K562 (cell line): Measurements from ENCODE around the gene ACLY. TPM values are rescaled to one million over a fixed set of nuclear protein-coding genes. Genes with fewer than 3 reads are reported as not detected.

ENCODE experiments used
- BRCA1 ChIP-seq, 2 experiments: fragments of 450-650 bp in 1 of 2; sonication (generic) in 1 of 2; formaldehyde crosslinking in 1 of 2; IDR thresholded peaks; 2 replicates each; pipeline versions ENCODE4 v1.5.0 to v1.6.1; 2017 to 2020; ENCODE audit warnings: mild to moderate bottlenecking in 1 of 2, missing genetic modification reagents in 1 of 2
- E4F1 ChIP-seq: fragments of 250-450 bp; sonication (Bioruptor Pico); IDR thresholded peaks from 2 replicates; pipeline ENCODE4 v1.5.0; 2021; ENCODE audit warnings: mild to moderate bottlenecking, borderline replicate concordance
- ELF1 ChIP-seq: fragments of 200-800 bp; sonication (Bioruptor generic); IDR thresholded peaks from 2 replicates; pipeline ENCODE4 v1.6.1; 2016; ENCODE audit warnings: missing genetic modification characterization, missing compliant biosample characterization
- ELK1 ChIP-seq: sonication (generic); formaldehyde crosslinking; IDR thresholded peaks from 2 replicates; pipeline ENCODE4 v1.8.1; 2022; ENCODE audit warnings: missing genetic modification reagents
- PHF8 ChIP-seq: fragments of 200-600 bp; sonication (generic); IDR thresholded peaks from 2 replicates; pipeline ENCODE4 v1.6.1; 2012; ENCODE audit warnings: mixed run types, mild to moderate bottlenecking, inconsistent platforms, low read length, moderate library complexity, borderline replicate concordance
- RFX1 ChIP-seq: fragments of 450-650 bp; IDR thresholded peaks from 2 replicates; pipeline ENCODE4 v1.6.1; 2016; ENCODE audit warnings: mild to moderate bottlenecking, moderate library complexity
- polyA plus RNA-seq, 8 experiments: library from polyadenylated mRNA; depleted of rRNA in 4 of 8; stranded (reverse) in 5 of 8; unstranded in 3 of 8; fragments of >200 nt; fragmentation: Nextera tagmentation in 2 of 8; fragmentation: Illumina TruSeq in 1 of 8; extraction: Ambion mirVana in 2 of 8; extraction: Trizol in 1 of 8; gene quantifications; 2 replicates each; pipeline versions ENCODE4 v1.2.1 to v1.2.3, GENCODE V29; 2011 to 2014; ENCODE audit warnings: inconsistent platforms in 1 of 8, missing spikeins in 1 of 8
- total RNA-seq, 7 experiments: library from RNA; depleted of rRNA in 6 of 7; stranded (reverse); fragments of >200 nt in 6 of 7; fragmentation: Illumina TruSeq in 2 of 7; extraction: Trizol in 2 of 7; gene quantifications; 2 replicates each; pipeline versions ENCODE4 v1.2.1 to v1.2.3, GENCODE V29; 2011 to 2021; ENCODE audit warnings: low replicate concordance in 1 of 7
- TF ChIP-seq, protein P1 (sequence below): fragments of 450-650 bp; IDR thresholded peaks from 2 replicates; pipeline ENCODE4 v1.6.1; 2014; ENCODE audit warnings: low read depth, mild to moderate bottlenecking, moderate library complexity, borderline replicate concordance
- TF ChIP-seq, protein P2 (sequence below): fragments of 450-650 bp; IDR thresholded peaks from 2 replicates; pipeline ENCODE4 v1.6.1; 2016; ENCODE audit warnings: mild to moderate bottlenecking
- TF ChIP-seq, protein P3 (sequence below): fragments of 250-450 bp; sonication (Bioruptor Pico); IDR thresholded peaks from 2 replicates; pipeline ENCODE4 v1.4.0; 2020; ENCODE audit warnings: mild to moderate bottlenecking
- TF ChIP-seq, protein P4 (sequence below): IDR thresholded peaks from 2 replicates; pipeline ENCODE4 v1.6.1; 2012; ENCODE audit warnings: low read depth, low read length, improper control_type of control experiment, borderline replicate concordance

ACLY gene
- total and polyA plus RNA-seq, 9 of the 15 experiments (the other 6 are each of a cell fraction or from before 2014, with no cell fraction given): 42.9 to 280 (median 125) TPM

DNA sequence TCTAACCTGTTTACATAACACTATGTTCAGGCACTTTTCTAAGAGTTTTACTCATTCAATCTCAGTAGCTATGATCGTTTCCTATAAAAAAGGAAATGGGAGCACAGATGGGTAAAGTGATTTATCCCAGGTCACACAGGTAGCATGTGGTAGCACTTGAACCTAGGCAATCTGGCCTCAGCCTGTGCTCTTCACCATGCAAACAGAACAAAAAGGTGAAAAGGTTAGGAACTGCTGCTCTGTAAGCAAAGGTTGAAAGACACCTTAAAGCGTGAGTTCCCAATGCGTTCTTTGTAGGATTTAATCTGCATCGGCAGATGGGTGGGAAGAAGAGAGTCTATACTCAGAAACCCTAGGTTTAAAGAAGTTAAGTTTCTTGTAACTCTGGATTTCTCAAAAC lies 38.6 kb downstream of the ACLY start (continued):
- no peak for TF ChIP-seq E4F1
- TF ChIP-seq, protein P1, sequence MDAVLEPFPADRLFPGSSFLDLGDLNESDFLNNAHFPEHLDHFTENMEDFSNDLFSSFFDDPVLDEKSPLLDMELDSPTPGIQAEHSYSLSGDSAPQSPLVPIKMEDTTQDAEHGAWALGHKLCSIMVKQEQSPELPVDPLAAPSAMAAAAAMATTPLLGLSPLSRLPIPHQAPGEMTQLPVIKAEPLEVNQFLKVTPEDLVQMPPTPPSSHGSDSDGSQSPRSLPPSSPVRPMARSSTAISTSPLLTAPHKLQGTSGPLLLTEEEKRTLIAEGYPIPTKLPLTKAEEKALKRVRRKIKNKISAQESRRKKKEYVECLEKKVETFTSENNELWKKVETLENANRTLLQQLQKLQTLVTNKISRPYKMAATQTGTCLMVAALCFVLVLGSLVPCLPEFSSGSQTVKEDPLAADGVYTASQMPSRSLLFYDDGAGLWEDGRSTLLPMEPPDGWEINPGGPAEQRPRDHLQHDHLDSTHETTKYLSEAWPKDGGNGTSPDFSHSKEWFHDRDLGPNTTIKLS: no peak
- TF ChIP-seq ELK1 (CRISPR knock-in tag): no peak
- TF ChIP-seq RFX1: no peak
- no peak for TF ChIP-seq BRCA1 (IDR thresholded peaks at IDR 0.05)
- TF ChIP-seq BRCA1 (CRISPR knock-in tag; IDR thresholded peaks at IDR 0.05): no peak
- TF ChIP-seq, protein P2, sequence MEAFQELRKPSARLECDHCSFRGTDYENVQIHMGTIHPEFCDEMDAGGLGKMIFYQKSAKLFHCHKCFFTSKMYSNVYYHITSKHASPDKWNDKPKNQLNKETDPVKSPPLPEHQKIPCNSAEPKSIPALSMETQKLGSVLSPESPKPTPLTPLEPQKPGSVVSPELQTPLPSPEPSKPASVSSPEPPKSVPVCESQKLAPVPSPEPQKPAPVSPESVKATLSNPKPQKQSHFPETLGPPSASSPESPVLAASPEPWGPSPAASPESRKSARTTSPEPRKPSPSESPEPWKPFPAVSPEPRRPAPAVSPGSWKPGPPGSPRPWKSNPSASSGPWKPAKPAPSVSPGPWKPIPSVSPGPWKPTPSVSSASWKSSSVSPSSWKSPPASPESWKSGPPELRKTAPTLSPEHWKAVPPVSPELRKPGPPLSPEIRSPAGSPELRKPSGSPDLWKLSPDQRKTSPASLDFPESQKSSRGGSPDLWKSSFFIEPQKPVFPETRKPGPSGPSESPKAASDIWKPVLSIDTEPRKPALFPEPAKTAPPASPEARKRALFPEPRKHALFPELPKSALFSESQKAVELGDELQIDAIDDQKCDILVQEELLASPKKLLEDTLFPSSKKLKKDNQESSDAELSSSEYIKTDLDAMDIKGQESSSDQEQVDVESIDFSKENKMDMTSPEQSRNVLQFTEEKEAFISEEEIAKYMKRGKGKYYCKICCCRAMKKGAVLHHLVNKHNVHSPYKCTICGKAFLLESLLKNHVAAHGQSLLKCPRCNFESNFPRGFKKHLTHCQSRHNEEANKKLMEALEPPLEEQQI: no peak
- TF ChIP-seq PHF8: no peak
- TF ChIP-seq ELF1: no peak
- TF ChIP-seq, protein P3, sequence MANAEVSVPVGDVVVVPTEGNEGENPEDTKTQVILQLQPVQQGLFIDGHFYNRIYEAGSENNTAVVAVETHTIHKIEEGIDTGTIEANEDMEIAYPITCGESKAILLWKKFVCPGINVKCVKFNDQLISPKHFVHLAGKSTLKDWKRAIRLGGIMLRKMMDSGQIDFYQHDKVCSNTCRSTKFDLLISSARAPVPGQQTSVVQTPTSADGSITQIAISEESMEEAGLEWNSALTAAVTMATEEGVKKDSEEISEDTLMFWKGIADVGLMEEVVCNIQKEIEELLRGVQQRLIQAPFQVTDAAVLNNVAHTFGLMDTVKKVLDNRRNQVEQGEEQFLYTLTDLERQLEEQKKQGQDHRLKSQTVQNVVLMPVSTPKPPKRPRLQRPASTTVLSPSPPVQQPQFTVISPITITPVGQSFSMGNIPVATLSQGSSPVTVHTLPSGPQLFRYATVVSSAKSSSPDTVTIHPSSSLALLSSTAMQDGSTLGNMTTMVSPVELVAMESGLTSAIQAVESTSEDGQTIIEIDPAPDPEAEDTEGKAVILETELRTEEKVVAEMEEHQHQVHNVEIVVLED (CRISPR knock-in tag): no peak
- TF ChIP-seq, protein P4, sequence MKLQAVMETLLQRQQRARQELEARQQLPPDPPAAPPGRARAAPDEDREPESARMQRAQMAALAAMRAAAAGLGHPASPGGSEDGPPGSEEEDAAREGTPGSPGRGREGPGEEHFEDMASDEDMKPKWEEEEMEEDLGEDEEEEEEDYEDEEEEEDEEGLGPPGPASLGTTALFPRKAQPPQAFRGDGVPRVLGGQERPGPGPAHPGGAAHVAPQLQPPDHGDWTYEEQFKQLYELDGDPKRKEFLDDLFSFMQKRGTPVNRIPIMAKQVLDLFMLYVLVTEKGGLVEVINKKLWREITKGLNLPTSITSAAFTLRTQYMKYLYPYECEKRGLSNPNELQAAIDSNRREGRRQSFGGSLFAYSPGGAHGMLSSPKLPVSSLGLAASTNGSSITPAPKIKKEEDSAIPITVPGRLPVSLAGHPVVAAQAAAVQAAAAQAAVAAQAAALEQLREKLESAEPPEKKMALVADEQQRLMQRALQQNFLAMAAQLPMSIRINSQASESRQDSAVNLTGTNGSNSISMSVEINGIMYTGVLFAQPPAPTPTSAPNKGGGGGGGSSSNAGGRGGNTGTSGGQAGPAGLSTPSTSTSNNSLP: no peak
